Caco-2 (cell line): Measurements from ENCODE around the gene KRTAP5-3. TPM values are rescaled to one million over a fixed set of nuclear protein-coding genes. Genes with fewer than 3 reads are reported as not detected.

ENCODE experiments used
- BruUV-seq: library from RNA; stranded (reverse); fragments of 400-500 nt; replicated peaks from 2 replicates; lab custom pipeline; 2021; lab: Mats Ljungman, UMichigan
- CTCF ChIA-PET: fragments of 300-600 bp; sonication (Branson Sonifier 250); formaldehyde crosslinking; loops from one replicate; lab custom pipeline; 2022; ENCODE audit warnings: antibody characterized with exemption; lab: Charles Lee
- POLR2A ChIA-PET: fragments of 300-600 bp; sonication (Branson Sonifier 250); formaldehyde crosslinking; loops from one replicate; lab custom pipeline; 2022; ENCODE audit warnings: antibody characterized with exemption; lab: Charles Lee
- DNase-seq, 2 experiments: peaks; one replicate each; pipeline versions ENCODE4 v3.0.0 to v3.0.0-alpha.2; 2020 to 2022
- H3K27me3 ChIP-seq: replicated peaks from 2 replicates; pipeline ENCODE4 v1.6.0; 2011; ENCODE audit warnings: low read length; ENCODE audit not compliant: control insufficient read depth, insufficient read depth
- H3K36me3 ChIP-seq: 2 replicates; pipeline ENCODE4 v1.5.1; 2011; ENCODE audit warnings: low read length; ENCODE audit not compliant: control insufficient read depth, insufficient read depth
- H3K4me1 ChIP-seq: fragments of 250-450 bp; sonication (Bioruptor Pico); 2 replicates; pipeline ENCODE4 v1.5.1; 2020; ENCODE audit warnings: mild to moderate bottlenecking
- H3K4me3 ChIP-seq: 2 replicates; pipeline ENCODE4 v1.5.1; 2011; ENCODE audit warnings: low read depth, mild to moderate bottlenecking, control low read depth, low read length
- H3K9me3 ChIP-seq: fragments of 250-450 bp; sonication (Bioruptor Pico); 2 replicates; pipeline ENCODE4 v1.5.1; 2020; ENCODE audit warnings: mild to moderate bottlenecking, moderate library complexity
- H3K27ac Mint-ChIP-seq: one replicate; pipeline ENCODE4 v1.8.0; 2022; ENCODE audit warnings: mixed read lengths; ENCODE audit not compliant: unreplicated experiment
- H3K27me3 Mint-ChIP-seq: one replicate; pipeline ENCODE4 v1.8.0; 2022; ENCODE audit warnings: mixed read lengths; ENCODE audit not compliant: insufficient read depth, unreplicated experiment
- H3K36me3 Mint-ChIP-seq: one replicate; pipeline ENCODE4 v1.8.0; 2022; ENCODE audit warnings: mild to moderate bottlenecking, mixed read lengths; ENCODE audit not compliant: insufficient read depth, unreplicated experiment
- H3K4me1 Mint-ChIP-seq: one replicate; pipeline ENCODE4 v1.8.0; 2022; ENCODE audit warnings: low read depth, mixed read lengths; ENCODE audit not compliant: unreplicated experiment
- H3K4me3 Mint-ChIP-seq: one replicate; pipeline ENCODE4 v1.8.0; 2022; ENCODE audit warnings: mild to moderate bottlenecking, moderate library complexity, mixed read lengths; ENCODE audit not compliant: unreplicated experiment
- H3K9me3 Mint-ChIP-seq: one replicate; pipeline ENCODE4 v1.8.0; 2022; ENCODE audit warnings: mixed read lengths; ENCODE audit not compliant: unreplicated experiment
- intact Hi-C: fragments of 100-400 bp; cut with micrococcal nuclease; formaldehyde crosslinking; loops from one replicate; pipeline ENCODE4 v1.10.0; 2022; ENCODE audit not compliant: unreplicated experiment
- total RNA-seq: library from RNA; stranded (reverse); gene quantifications from 2 replicates; pipeline ENCODE4 v1.2.3, GENCODE V29; 2022
- TF ChIP-seq, protein P1 (sequence below), 2 experiments: fragments of 200-600 bp in 1 of 2; IDR thresholded peaks; 1 replicate in 1 of 2; 2 replicates in 1 of 2; pipeline versions ENCODE4 v1.5.1 to v1.8.0; 2011 to 2022; ENCODE audit warnings: antibody characterized with exemption in 1 of 2, control low read depth in 1 of 2, inconsistent platforms in 1 of 2, low read depth in 1 of 2, low read length in 1 of 2, mild to moderate bottlenecking in 1 of 2, moderate library complexity in 1 of 2; ENCODE audit not compliant: insufficient read depth in 1 of 2, severe bottlenecking in 1 of 2, unreplicated experiment in 1 of 2

KRTAP5-3 gene
- total RNA-seq, 1 experiment from 2014 or later = not detected

DNA sequence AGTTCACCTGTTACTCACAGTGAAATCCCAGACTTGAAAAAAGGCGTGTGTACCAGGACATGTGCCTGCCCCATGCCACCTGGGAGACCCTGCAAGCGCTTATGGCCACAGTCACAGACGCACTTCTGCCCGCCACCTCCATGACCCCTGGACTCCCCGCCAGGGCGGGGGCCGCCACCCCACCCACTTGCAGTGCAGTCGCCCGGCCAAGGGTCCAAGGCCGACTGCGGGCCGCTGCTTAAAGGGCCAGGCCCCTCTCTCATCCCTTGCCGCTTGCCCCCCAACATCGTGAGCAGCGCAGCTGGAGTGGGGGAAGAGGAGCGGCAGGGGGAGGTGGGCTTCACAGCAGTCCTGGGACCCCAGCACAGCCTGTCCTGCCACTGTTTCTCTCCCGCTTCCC, 47.0 kb downstream of the KRTAP5-3 start:
- H3K4me1 ChIP-seq = no peaks in the 10 kb centered on the region
- POLR2A ChIA-PET = no interaction called here

DNA sequence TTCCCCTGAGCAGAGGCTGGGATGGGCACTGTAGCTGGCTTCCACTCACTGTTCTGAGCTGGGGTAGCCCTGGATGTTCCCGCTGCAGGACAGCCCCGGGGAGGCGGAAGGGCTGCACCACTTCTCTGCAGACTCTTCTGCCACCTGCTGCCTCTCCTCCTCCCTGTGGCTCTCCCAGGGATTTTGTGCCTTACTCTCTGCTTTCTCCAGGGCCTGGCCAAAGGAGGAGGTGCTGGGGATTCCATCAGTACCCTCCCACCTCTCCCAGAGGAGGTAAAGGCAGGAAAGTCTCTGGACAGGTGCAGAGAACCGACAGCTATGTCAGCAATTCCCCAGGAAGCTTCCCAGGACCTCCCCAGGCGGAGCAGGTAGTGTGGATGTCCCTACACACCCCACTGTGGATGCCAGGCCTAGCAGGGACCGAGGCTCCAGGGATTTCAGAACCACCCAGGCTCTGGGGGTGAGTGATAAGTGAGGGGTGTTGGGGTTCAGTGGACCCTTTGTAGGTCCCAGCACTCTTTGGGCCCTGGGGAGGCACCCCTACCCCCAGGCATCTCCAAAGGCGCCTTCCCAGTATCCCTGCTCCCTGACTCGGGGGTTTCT, 47.5 kb downstream of the KRTAP5-3 start:
- ChIA-PET POLR2A (no interaction called here), CTCF (no interaction called here)
- H3K9me3 ChIP-seq = no peaks in the 10 kb centered on the region
- no peaks in the 10 kb centered on the region for H3K27me3 ChIP-seq
- Mint-ChIP-seq H3K4me1 (no peaks in the 10 kb centered on the region), H3K27ac (no peak overlapping the region), H3K4me3 (no peak overlapping the region), H3K27me3 (no peaks in the 10 kb centered on the region), H3K36me3 (peaks cover 5% of the 10 kb centered on the region), H3K9me3 (no peaks in the 10 kb centered on the region)
- H3K36me3 ChIP-seq = no peaks in the 10 kb centered on the region
- H3K4me3 ChIP-seq = no peak overlapping the region
- no peak for DNase-seq
- TF ChIP-seq, protein P1, sequence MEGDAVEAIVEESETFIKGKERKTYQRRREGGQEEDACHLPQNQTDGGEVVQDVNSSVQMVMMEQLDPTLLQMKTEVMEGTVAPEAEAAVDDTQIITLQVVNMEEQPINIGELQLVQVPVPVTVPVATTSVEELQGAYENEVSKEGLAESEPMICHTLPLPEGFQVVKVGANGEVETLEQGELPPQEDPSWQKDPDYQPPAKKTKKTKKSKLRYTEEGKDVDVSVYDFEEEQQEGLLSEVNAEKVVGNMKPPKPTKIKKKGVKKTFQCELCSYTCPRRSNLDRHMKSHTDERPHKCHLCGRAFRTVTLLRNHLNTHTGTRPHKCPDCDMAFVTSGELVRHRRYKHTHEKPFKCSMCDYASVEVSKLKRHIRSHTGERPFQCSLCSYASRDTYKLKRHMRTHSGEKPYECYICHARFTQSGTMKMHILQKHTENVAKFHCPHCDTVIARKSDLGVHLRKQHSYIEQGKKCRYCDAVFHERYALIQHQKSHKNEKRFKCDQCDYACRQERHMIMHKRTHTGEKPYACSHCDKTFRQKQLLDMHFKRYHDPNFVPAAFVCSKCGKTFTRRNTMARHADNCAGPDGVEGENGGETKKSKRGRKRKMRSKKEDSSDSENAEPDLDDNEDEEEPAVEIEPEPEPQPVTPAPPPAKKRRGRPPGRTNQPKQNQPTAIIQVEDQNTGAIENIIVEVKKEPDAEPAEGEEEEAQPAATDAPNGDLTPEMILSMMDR (IDR thresholded peaks at IDR 0.05; ENCODE audit: insufficient read depth in 1 of 2, low read depth in 1 of 2, low read length in 1 of 2, severe bottlenecking in 1 of 2, unreplicated experiment in 1 of 2) = no peak
- intact Hi-C loops = no loop called here
- no peaks in the 10 kb centered on the region for H3K4me1 ChIP-seq
- no TSS peak for BruUV-seq

More for the DNA sequence above, 47.0 kb downstream of the KRTAP5-3 start:
- no peaks in the 10 kb centered on the region for H3K27me3 Mint-ChIP-seq
- intact Hi-C loops = no loop called here
- CTCF ChIA-PET = no interaction called here
- no peaks in the 10 kb centered on the region for H3K36me3 ChIP-seq
- no peaks in the 10 kb centered on the region for H3K4me1 Mint-ChIP-seq
- no peaks in the 10 kb centered on the region for H3K9me3 ChIP-seq
- H3K36me3 Mint-ChIP-seq = peaks cover 5% of the 10 kb centered on the region
- no peak overlapping the region for H3K27ac Mint-ChIP-seq
- BruUV-seq = no TSS peak
- no peaks in the 10 kb centered on the region for H3K9me3 Mint-ChIP-seq
- no peak overlapping the region for H3K4me3 Mint-ChIP-seq
- TF ChIP-seq, protein P1 (IDR thresholded peaks at IDR 0.05; ENCODE audit: insufficient read depth in 1 of 2, low read depth in 1 of 2, low read length in 1 of 2, severe bottlenecking in 1 of 2, unreplicated experiment in 1 of 2) = no peak
- no peak overlapping the region for H3K4me3 ChIP-seq
- no peaks in the 10 kb centered on the region for H3K27me3 ChIP-seq
- no peak for DNase-seq

DNA sequence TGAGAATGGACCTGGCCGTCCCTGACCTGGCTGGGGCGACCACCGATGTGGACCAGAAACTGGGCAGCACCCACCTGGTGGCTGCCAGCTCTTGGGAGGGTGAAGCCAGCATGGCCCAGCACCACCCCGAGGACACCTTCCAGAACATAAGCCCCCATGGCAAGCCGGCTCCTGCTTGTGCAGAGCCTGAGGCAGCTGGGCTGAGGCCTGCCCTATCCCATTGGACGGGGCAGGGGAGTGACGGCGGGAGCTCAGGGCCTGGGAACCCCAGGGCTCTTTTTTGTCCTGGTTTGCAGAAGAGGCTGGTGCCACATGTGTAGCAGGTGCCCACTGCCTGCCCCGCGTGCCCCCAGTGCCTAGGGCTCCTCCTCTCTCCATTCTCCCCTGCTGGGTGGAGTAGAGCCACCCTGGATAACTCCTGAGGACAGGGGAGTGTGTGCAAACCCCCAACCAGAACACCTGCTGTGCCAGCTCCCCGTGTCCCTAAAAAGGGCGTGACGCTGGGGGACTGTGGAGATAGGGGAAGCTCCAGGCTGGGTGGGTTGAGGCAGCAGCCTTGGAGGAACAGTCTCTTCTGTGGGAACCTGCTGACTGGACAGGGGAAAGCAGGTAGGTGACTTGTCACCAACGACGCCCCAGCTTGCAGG, 48.1 kb downstream of the KRTAP5-3 start:
- Mint-ChIP-seq H3K36me3 (peaks cover 5% of the 10 kb centered on the region), H3K27me3 (no peaks in the 10 kb centered on the region)
- no TSS peak for BruUV-seq

More for the DNA sequence above, 48.1 kb downstream of the KRTAP5-3 start:
- no peak for DNase-seq
- TF ChIP-seq, protein P1 (IDR thresholded peaks at IDR 0.05; ENCODE audit: insufficient read depth in 1 of 2, low read depth in 1 of 2, low read length in 1 of 2, severe bottlenecking in 1 of 2, unreplicated experiment in 1 of 2) = no peak
- no peaks in the 10 kb centered on the region for H3K27me3 ChIP-seq
- H3K4me3 ChIP-seq = no peak overlapping the region
- ChIA-PET POLR2A (no interaction called here), CTCF (no interaction called here)
- no peaks in the 10 kb centered on the region for H3K9me3 ChIP-seq
- H3K4me1 ChIP-seq = peaks cover 3% of the 10 kb centered on the region; the same call in 1 of the 2 replicates
- Mint-ChIP-seq H3K27ac (no peak overlapping the region), H3K4me3 (no peak overlapping the region), H3K9me3 (no peaks in the 10 kb centered on the region), H3K4me1 (no peaks in the 10 kb centered on the region)
- intact Hi-C loops = no loop called here
- H3K36me3 ChIP-seq = no peaks in the 10 kb centered on the region
